ENCODE results near the gene REEP1.
"Not testable (repeated sequence)": the region's sequence is repeated elsewhere in the genome, so short reads cannot be mapped to it uniquely, and the experiment has no call there.

REEP1 gene

DNA sequence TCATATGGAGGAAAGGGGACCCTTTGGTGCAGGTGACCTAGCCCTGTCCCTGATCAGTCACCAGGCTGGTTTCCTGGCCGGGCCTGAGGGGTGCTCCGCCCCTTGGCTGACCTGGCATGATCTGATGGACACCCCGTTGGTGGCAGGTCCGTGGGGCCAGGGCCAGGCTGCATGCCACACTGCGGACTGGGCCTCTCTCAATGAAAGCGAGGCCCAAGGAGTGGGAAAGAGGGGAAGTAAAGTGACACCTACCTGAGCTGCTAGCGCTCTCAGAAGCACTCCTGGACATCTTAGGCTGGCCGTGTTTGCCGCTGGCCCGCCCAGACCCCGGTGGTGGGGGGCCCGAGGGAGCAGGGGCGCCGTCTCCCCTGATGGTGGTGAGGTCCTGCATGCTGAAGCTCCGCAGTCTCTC is 105.0 kb downstream of the REEP1 start:
- DNase-seq (ENCODE audit: low read depth) = no peak
- no peak overlapping the region for H3K4me3 ChIP-seq (ENCODE audit: control insufficient read depth, low read depth, low read length)
- TF ChIP-seq, protein P1, sequence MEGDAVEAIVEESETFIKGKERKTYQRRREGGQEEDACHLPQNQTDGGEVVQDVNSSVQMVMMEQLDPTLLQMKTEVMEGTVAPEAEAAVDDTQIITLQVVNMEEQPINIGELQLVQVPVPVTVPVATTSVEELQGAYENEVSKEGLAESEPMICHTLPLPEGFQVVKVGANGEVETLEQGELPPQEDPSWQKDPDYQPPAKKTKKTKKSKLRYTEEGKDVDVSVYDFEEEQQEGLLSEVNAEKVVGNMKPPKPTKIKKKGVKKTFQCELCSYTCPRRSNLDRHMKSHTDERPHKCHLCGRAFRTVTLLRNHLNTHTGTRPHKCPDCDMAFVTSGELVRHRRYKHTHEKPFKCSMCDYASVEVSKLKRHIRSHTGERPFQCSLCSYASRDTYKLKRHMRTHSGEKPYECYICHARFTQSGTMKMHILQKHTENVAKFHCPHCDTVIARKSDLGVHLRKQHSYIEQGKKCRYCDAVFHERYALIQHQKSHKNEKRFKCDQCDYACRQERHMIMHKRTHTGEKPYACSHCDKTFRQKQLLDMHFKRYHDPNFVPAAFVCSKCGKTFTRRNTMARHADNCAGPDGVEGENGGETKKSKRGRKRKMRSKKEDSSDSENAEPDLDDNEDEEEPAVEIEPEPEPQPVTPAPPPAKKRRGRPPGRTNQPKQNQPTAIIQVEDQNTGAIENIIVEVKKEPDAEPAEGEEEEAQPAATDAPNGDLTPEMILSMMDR (conservative IDR thresholded peaks at IDR 0.05; ENCODE audit: control insufficient read depth, insufficient read depth, low read depth, low read length) = no peak

DNA sequence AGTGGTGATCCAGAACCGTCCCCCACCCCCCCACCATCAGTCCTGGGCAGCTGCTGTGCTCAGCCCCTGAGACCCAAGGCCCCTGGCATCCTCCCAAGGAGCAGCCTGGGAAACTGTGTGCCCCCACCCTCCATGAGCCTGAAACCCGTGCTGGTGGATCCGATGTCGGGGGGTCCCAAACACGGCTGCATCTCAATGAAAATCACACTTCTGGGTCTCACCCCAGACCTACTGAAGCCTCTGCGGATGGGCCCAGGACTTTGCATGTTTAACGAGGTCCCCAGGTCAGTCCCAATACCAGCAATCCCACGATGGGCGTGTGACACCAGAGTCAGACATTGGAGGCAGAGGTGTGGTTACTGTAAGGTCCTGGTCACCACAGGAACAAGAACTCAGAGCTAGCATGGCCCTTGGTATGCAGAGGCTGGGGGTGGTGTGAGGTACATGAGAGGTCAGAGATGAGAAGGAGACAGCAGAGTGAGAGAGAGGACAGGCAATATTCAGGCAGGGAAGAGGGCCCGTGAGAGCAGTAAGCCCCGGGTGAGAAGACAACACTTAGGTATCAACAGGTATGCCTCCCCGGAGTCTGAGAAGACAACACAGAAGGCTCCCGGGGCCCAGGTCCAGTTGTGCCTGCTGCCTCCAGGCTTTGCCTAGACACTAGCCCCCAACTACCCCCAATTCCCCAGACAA is 105.6 kb downstream of the REEP1 start:
- no peak for DNase-seq (ENCODE audit: low read depth)
- H3K4me3 ChIP-seq (ENCODE audit: control insufficient read depth, low read depth, low read length) = no peak overlapping the region
- TF ChIP-seq, protein P1 (conservative IDR thresholded peaks at IDR 0.05; ENCODE audit: control insufficient read depth, insufficient read depth, low read depth, low read length) = no peak

DNA sequence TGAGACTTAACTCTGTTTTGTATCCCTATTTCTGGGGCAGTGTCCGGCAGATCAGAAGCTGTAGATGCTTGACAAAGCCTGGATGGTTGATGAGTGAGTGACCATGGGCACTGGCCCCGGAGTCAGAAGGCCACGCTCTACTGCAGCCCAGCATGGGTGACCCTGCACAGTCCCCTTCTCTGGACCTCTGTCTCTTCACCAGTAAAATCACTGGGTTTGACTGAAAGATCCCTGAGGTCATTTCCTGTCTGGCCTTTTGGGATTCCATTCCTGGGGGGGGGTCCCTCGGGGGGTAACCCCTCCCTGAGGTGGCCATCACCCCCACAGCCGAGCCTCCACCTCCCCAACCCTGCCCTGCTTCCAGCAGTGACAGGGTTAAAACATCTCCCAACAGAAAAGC is 106.5 kb downstream of the REEP1 start:
- no peak overlapping the region for H3K4me3 ChIP-seq (ENCODE audit: control insufficient read depth, low read depth, low read length)
- no peak for DNase-seq (ENCODE audit: low read depth)
- TF ChIP-seq, protein P1 (conservative IDR thresholded peaks at IDR 0.05; ENCODE audit: control insufficient read depth, insufficient read depth, low read depth, low read length) = no peak

DNA sequence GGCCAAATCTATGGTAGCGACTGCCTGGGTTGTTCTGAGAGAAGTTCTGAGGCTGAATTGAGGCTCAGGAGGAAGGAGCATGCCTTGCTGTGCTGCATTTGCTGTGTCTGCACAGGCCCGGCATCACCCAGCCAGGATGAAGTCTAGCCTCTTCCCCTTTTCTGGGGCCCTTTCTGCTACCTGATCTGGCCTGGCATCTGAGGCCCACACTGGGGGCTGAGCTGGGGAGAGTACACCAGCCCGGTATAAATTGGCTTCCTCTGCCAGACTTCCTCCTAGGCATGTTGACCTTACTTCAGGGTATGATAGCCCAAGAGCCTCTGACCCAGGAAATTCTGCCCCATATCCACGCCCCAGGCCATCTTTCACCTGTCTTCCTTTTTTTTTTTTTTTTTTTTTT is 108.2 kb downstream of the REEP1 start:
- TF ChIP-seq, protein P1 (conservative IDR thresholded peaks at IDR 0.05; ENCODE audit: control insufficient read depth, insufficient read depth, low read depth, low read length) = no peak
- DNase-seq (ENCODE audit: low read depth) = no peak
- no peak overlapping the region for H3K4me3 ChIP-seq (ENCODE audit: control insufficient read depth, low read depth, low read length)

DNA sequence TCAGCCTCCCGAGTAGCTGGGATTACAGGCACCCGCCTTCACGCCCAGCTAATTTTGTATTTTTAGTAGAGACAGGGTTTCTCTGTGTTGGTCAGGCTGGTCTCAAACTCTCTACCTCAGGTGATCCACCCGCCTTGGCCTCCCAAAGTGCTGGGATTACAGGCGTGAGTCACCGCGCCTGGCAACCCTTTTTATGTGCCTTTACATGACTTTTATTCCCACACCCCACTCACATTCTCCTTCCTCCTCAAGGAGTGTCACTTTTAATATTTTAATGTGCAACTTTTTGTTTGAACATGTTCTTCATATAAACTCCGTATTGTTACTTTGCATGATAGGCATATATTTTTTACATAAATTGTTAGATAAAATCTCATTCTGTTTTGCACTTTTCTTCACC is 108.9 kb downstream of the REEP1 start:
- not testable (repeated sequence) for DNase-seq (ENCODE audit: low read depth)

DNA sequence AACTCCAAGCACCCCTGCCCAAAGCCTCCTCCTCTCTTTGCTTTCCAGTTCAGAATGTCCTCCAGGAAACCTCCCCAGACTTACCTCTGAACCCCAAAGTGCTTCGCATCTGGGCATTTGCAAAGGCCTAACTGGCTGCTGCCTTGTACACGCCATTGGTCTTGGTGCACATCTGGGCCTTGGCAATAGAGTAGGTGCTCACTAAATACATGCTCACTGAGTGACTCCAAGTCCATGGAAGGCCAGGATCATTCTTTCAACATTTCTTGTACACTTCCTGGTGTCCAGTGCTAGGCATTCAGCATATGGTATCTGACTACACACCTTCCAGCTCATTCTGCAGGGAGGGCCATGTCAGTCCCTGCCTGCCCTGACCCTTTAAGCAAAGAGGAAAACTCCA is 109.7 kb downstream of the REEP1 start:
- no peak for DNase-seq (ENCODE audit: low read depth)
- TF ChIP-seq, protein P1 (conservative IDR thresholded peaks at IDR 0.05; ENCODE audit: control insufficient read depth, insufficient read depth, low read depth, low read length) = no peak

More for the DNA sequence above, 108.9 kb downstream of the REEP1 start:
- not testable (repeated sequence) for H3K4me3 ChIP-seq (ENCODE audit: control insufficient read depth, low read depth, low read length)

DNA sequence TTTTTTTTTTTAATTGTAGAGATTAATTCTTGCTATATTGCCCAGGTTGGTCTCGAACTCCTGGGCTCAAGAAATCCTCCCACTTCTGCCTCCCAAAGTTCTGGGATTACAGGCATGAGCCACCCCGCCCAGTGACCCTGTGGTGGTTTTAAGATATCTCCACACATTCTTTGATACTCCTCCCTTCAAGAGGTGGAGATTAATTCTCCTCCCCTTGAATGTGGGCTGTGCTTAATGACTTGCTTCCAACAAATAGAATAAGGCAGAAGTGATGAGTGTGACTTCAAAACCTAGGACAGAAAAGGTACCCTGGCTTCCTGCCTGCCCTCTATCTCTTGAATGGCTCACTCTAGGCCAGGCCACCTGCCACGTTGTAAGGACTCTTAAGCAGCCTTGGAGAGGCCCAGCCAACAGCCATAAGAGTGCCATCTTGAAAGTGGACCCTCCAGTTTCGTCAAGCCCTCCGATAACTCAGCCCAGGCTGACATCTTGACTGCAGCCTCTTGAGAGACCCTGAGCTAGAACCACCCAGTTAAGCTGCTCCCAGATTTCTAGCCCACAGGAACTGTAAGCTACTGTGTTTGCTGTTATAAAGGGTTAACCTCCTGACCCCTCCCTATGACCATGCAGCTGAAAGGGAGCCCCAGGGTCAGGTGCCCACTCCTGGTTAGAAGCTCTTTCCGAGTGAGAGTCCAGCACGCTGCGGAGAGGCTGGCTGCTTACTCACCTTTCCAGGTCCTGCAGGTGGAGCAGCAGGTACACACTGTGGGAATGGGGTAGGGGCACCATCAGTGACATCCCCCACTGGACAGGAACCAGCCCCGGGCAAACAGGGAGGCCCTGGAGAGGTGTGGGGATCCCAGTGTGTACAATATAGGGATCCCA is 110.5 kb downstream of the REEP1 start:
- TF ChIP-seq, protein P1 (conservative IDR thresholded peaks at IDR 0.05; ENCODE audit: control insufficient read depth, insufficient read depth, low read depth, low read length) = no peak
- no peak for DNase-seq (ENCODE audit: low read depth)
- no peak overlapping the region for H3K4me3 ChIP-seq (ENCODE audit: control insufficient read depth, low read depth, low read length)

More for the DNA sequence above, 109.7 kb downstream of the REEP1 start:
- no peak overlapping the region for H3K4me3 ChIP-seq (ENCODE audit: control insufficient read depth, low read depth, low read length)
